GM12878 (cell line): ENCODE results near the gene ZNF232. TPM values are rescaled to one million over a fixed set of nuclear protein-coding genes. Genes with fewer than 3 reads are reported as not detected.

Source experiments
- ATAC-seq: fragments of 200-7000 bp; cut with Tn5 transposase; 3 replicates; pipeline ENCODE4 v1.9.1; 2020; ENCODE audit warnings: mild to moderate bottlenecking, moderate library complexity
- BruUV-seq: library from RNA; stranded (reverse); fragments of 400-500 nt; replicated peaks from 2 replicates; lab custom pipeline; 2021; lab: Mats Ljungman, UMichigan
- CTCF ChIA-PET: fragments of 300-600 bp; sonication (Branson Sonifier 250); formaldehyde crosslinking; extraction: SDS; loops from one replicate; lab custom pipeline; 2021; ENCODE audit warnings: inconsistent platforms; lab: Yijun Ruan, JAX
- POLR2A ChIA-PET: fragments of 350-600 bp; formaldehyde crosslinking; extraction: SDS; loops from one replicate; lab custom pipeline; 2021; ENCODE audit warnings: inconsistent platforms; lab: Charles Lee
- RAD21 ChIA-PET: fragments of 300-600 bp; sonication (Branson Sonifier 250); formaldehyde crosslinking; loops from one replicate; lab custom pipeline; 2023; ENCODE audit warnings: antibody characterized with exemption; ENCODE audit not compliant: unreplicated experiment; lab: Charles Lee
- SMC1A ChIA-PET: fragments of 300-600 bp; sonication (Branson Sonifier 250); formaldehyde crosslinking; loops from one replicate; lab custom pipeline; 2023; ENCODE audit not compliant: unreplicated experiment, uncharacterized antibody; lab: Charles Lee
- DNase-seq: peaks from one replicate; pipeline ENCODE4 v3.0.0-alpha.2; 2011; ENCODE audit warnings: low read depth, low spot score
- FAIRE-seq: peaks from 3 replicates; lab custom pipeline; 2011; peaks lifted over from hg19 to GRCh38; lab: Jason Lieb, UNC
- H2AFZ ChIP-seq: 2 replicates; pipeline ENCODE4 v1.6.0; 2011; ENCODE audit warnings: low read depth, low read length, control low read depth; ENCODE audit not compliant: control insufficient read depth
- H3K27ac ChIP-seq: 2 replicates; pipeline ENCODE4 v1.5.1; 2011; ENCODE audit warnings: control low read depth; ENCODE audit not compliant: control insufficient read depth, insufficient read depth
- H3K27me3 ChIP-seq, 2 experiments: replicated peaks in 1 of 2; 2 replicates each; pipeline versions ENCODE4 v1.6.0 to v1.6.1; 2011; ENCODE audit warnings: low read length in 1 of 2; ENCODE audit not compliant: control insufficient read depth in 2 of 2, insufficient read depth in 2 of 2
- H3K36me3 ChIP-seq, 2 experiments: 2 replicates each; pipeline ENCODE4 v1.5.1; 2011; ENCODE audit warnings: low read length in 1 of 2; ENCODE audit not compliant: control insufficient read depth in 2 of 2, insufficient read depth in 2 of 2
- H3K4me1 ChIP-seq: 2 replicates; pipeline ENCODE4 v1.6.1; 2011; ENCODE audit warnings: mild to moderate bottlenecking, low read length, moderate library complexity, mixed read lengths; ENCODE audit not compliant: control insufficient read depth, insufficient read depth
- H3K4me2 ChIP-seq: 2 replicates; pipeline ENCODE4 v1.6.0; 2011; ENCODE audit warnings: control low read depth; ENCODE audit not compliant: control insufficient read depth, insufficient read depth
- H3K4me3 ChIP-seq: fragments of 200-600 bp; sonication (generic); 2 replicates; pipeline ENCODE4 v1.5.1; 2016
- H3K79me2 ChIP-seq: 2 replicates; pipeline ENCODE4 v1.6.0; 2011; ENCODE audit warnings: low read length; ENCODE audit not compliant: control insufficient read depth, insufficient read depth
- H3K9ac ChIP-seq: 2 replicates; pipeline ENCODE4 v1.8.0; 2011; ENCODE audit warnings: low read length, control low read depth, mixed read lengths; ENCODE audit not compliant: control insufficient read depth, insufficient read depth
- H3K9me3 ChIP-seq: replicated peaks from 3 replicates; pipeline ENCODE4 v1.5.1; 2011; ENCODE audit warnings: mild to moderate bottlenecking, low read length; ENCODE audit not compliant: control insufficient read depth, insufficient read depth
- H4K20me1 ChIP-seq: 2 replicates; pipeline ENCODE4 v1.6.0; 2011; ENCODE audit not compliant: control insufficient read depth, insufficient read depth
- CBX5 ChIP-seq: sonication (generic); IDR thresholded peaks from 2 replicates; pipeline ENCODE4 v1.6.1; 2016; ENCODE audit warnings: low read depth, moderate library complexity, mild to moderate bottlenecking, inconsistent platforms
- CREB1 ChIP-seq: IDR thresholded peaks from 2 replicates; pipeline ENCODE4 v1.6.1; 2012; ENCODE audit warnings: low read depth, mild to moderate bottlenecking, inconsistent platforms
- EGR1 ChIP-seq, 2 experiments: IDR thresholded peaks; 1 replicate in 1 of 2; 2 replicates in 1 of 2; pipeline ENCODE4 v1.6.1; 2011 to 2012; ENCODE audit warnings: low read depth in 2 of 2, low read length in 2 of 2, borderline replicate concordance in 1 of 2, mild to moderate bottlenecking in 1 of 2, moderate library complexity in 1 of 2
- MEF2A ChIP-seq: IDR thresholded peaks from 2 replicates; pipeline ENCODE4 v1.6.1; 2011; ENCODE audit warnings: low read depth, mild to moderate bottlenecking, low read length, moderate library complexity; ENCODE audit not compliant: insufficient read depth
- MLLT1 ChIP-seq: fragments of 450-650 bp; IDR thresholded peaks from 2 replicates; pipeline ENCODE4 v1.6.1; 2016; ENCODE audit warnings: mild to moderate bottlenecking
- ZNF24 ChIP-seq: fragments of 450-650 bp; IDR thresholded peaks from 2 replicates; pipeline ENCODE4 v1.6.1; 2017; ENCODE audit warnings: antibody characterized with exemption, mild to moderate bottlenecking
- ZNF274 ChIP-seq: IDR thresholded peaks from one replicate; pipeline ENCODE4 v1.8.0; 2011; ENCODE audit not compliant: insufficient read length, insufficient read depth
- WGBS: methylation state at CpG from one replicate; pipeline ENCODE4 v1.1.6; 2016; ENCODE audit warnings: low lambda C conversion rate; ENCODE audit not compliant: insufficient replicate concordance, insufficient coverage; ENCODE audit errors: missing lambda C conversion rate; 5-methylcytosine and 5-hydroxymethylcytosine counted together
- in situ Hi-C: fragments of 300-500 bp; cut with MboI; formaldehyde crosslinking; loops from 9 replicates; pipeline ENCODE4 v1.14.3; 2018; ENCODE audit warnings: mixed read lengths
- intact Hi-C: fragments of 100-400 bp; cut with micrococcal nuclease; formaldehyde crosslinking; loops from one replicate; pipeline ENCODE4 v1.14.2; 2022; ENCODE audit not compliant: unreplicated experiment
- polyA plus RNA-seq, 11 experiments: library from polyadenylated mRNA; depleted of rRNA in 4 of 11; unstranded in 6 of 11; stranded (reverse) in 5 of 11; fragments of >200 nt; fragmentation: Nextera tagmentation in 4 of 11; fragmentation: Illumina TruSeq in 1 of 11; extraction: Ambion mirVana in 4 of 11; extraction: Trizol in 1 of 11; gene quantifications; 1 replicate in 1 of 11; 2 replicates in 10 of 11; pipeline versions ENCODE4 v1.2.1 to v1.2.3, GENCODE V29; 2011 to 2016; ENCODE audit warnings: inconsistent platforms in 2 of 11, missing spikeins in 2 of 11, low read depth in 1 of 11
- total RNA-seq, 4 experiments: library from RNA; depleted of rRNA in 3 of 4; stranded (reverse); fragments of >200 nt in 3 of 4; fragmentation: Illumina TruSeq in 1 of 4; extraction: Trizol in 1 of 4; gene quantifications; 2 replicates each; pipeline versions ENCODE4 v1.2.1 to v1.2.3, GENCODE V29; 2013 to 2021

The ZNF232 gene
- total and polyA plus RNA-seq, 10 of the 15 experiments (the other 5 are each of a cell fraction or from before 2014, with no cell fraction given), result 10.1 to 15.7 (median 12.9) TPM

GRCh38 chr17:5092218-5093010 lies 19.3 kb downstream of the ZNF232 start:
- no peak overlapping the region for H2AFZ ChIP-seq
- CTCF ChIA-PET, result interaction anchor here (0.5 kb wide), 1 partner anchor 106 kb away, joined by 3 read pairs; no protein-coding TSS in a partner anchor
- TF ChIP-seq CBX5 (0 out of 2 replicates have a peak, but pooled peaks have one; percentile 69), ZNF274 (peak; percentile 77), CREB1 (no peak)
- TF ChIP-seq, all 136 proteins: peak for 2
- POLR2A ChIA-PET, result no interaction called here
- Histone ChIP-seq H3K79me2 (no peaks in the 10 kb centered on the region), H3K36me3 (peaks cover 0 to 3% of the 10 kb centered on the region in 2 experiments; a peak in 2 of 4 replicates), H3K9me3 (peaks cover 70% of the 10 kb centered on the region), H3K4me2 (no peak overlapping the region), H4K20me1 (no peaks in the 10 kb centered on the region), H3K4me1 (no peaks in the 10 kb centered on the region), H3K27ac (no peak overlapping the region), H3K9ac (no peak overlapping the region), H3K4me3 (no peak overlapping the region), H3K27me3 (no peaks in the 10 kb centered on the region; a peak in 1 of 4 replicates)
- SMC1A ChIA-PET, result interaction anchor here (0.6 to 1.4 kb wide), 6 partner anchors 18 to 240 kb away, joined by 3 to 5 read pairs (median 3); no protein-coding TSS in a partner anchor
- no peak for ATAC-seq
- no TSS peak for BruUV-seq
- no peak for DNase-seq
- WGBS, result 78% methylated on average over 6 of the region's 6 CpGs
- intact Hi-C loops, result no loop called here
- in situ Hi-C loops, result no loop called here
- no peak for FAIRE-seq
- RAD21 ChIA-PET, result no interaction called here

- no peaks in the 10 kb centered on the region for H4K20me1 ChIP-seq
- H2AFZ ChIP-seq, result no peak overlapping the region
- peaks cover 20% of the 10 kb centered on the region; the same call in 2 of the 3 replicates for H3K9me3 ChIP-seq
- SMC1A ChIA-PET, result interaction anchor here (0.6 to 3.3 kb wide), 4 partner anchors 10 to 359 kb away, joined by 3 to 15 read pairs (median 3); partner anchors contain the start of genes C1QBP and ZNF232
- intact Hi-C loops, result no loop called here
- H3K27ac ChIP-seq, result no peak overlapping the region
- no TSS peak for BruUV-seq
- no peak for TF ChIP-seq MEF2A
- TF ChIP-seq EGR1 (IDR thresholded peaks at IDR 0.05; ENCODE audit: borderline replicate concordance in 1 of 2, low read depth in 2 of 2, low read length in 2 of 2), result no peak
- TF ChIP-seq ZNF24, result no peak
- TF ChIP-seq MLLT1, result no peak
- POLR2A ChIA-PET, result interaction anchor here (0.6 to 1.2 kb wide), 3 partner anchors 30 to 791 kb away, joined by 3 to 7 read pairs (median 3); no protein-coding TSS in a partner anchor
- no peak overlapping the region for H3K9ac ChIP-seq
- CTCF ChIA-PET, result interaction anchor here (0.8 to 0.9 kb wide), 2 partner anchors 9 to 18 kb away, joined by 4 read pairs; no protein-coding TSS in a partner anchor
- ATAC-seq (no peak), FAIRE-seq (no peak), DNase-seq (no peak)
- 74% methylated on average over 3 of the region's 3 CpGs for WGBS
- H3K27me3 ChIP-seq, result no peaks in the 10 kb centered on the region
- H3K4me3 ChIP-seq, result no peak overlapping the region
- H3K79me2 ChIP-seq, result peaks cover 2% of the 10 kb centered on the region; the same call in 1 of the 2 replicates
- peaks cover 3% of the 10 kb centered on the region for H3K4me1 ChIP-seq
- in situ Hi-C loops, result no loop called here
- H3K4me2 ChIP-seq, result no peak overlapping the region
- H3K36me3 ChIP-seq, result no peaks in the 10 kb centered on the region
- RAD21 ChIA-PET, result interaction anchor here (0.7 kb wide), 1 partner anchor 43 kb away, joined by 3 read pairs; no protein-coding TSS in a partner anchor
Measured at GRCh38 chr17:5080591-5080990, 31.1 kb downstream of the ZNF232 start.
